Tibial artery (tissue), 4 donors: Measurements from ENCODE around the gene CLDN6.

ENCODE experiments used
- DNase-seq, 2 donors: peaks; one replicate each; pipeline ENCODE4 v3.0.0-alpha.2; 2019
- H3K27ac ChIP-seq, 2 donors: fragments of 200-600 bp; sonication (generic) in 1 of 2; 1 replicate in 1 of 2; 2 replicates in 1 of 2; pipeline ENCODE4 v1.5.1; 2018 to 2019; ENCODE audit warnings: mild to moderate bottlenecking in 1 of 2
- H3K27me3 ChIP-seq, 2 donors: fragments of 200-600 bp; sonication (generic) in 1 of 2; one replicate each; pipeline versions ENCODE4 v1.5.1 to v1.6.0; 2016 to 2019
- H3K36me3 ChIP-seq, 3 donors: fragments of 200-600 bp; sonication (generic) in 2 of 3; one replicate each; pipeline ENCODE4 v1.5.1; 2016 to 2019; ENCODE audit warnings: mild to moderate bottlenecking in 2 of 3
- H3K4me1 ChIP-seq, 4 donors: fragments of 200-600 bp; sonication (generic) in 2 of 4; 1 replicate in 3 of 4; 2 replicates in 1 of 4; pipeline ENCODE4 v1.5.1; 2016 to 2019
- H3K4me3 ChIP-seq, 2 donors: fragments of 200-600 bp; sonication (generic) in 1 of 2; 1 replicate in 1 of 2; 2 replicates in 1 of 2; pipeline ENCODE4 v1.5.1; 2018 to 2019; ENCODE audit warnings: mild to moderate bottlenecking in 2 of 2
- H3K9me3 ChIP-seq, 3 donors: fragments of 200-600 bp; sonication (generic) in 1 of 3; one replicate each; pipeline ENCODE4 v1.5.1; 2016 to 2019
- intact Hi-C: fragments of 100-400 bp; cut with DNase I; formaldehyde crosslinking; loops from one replicate; pipeline ENCODE4 v1.15.0; 2023; ENCODE audit warnings: low total_unique reads
- TF ChIP-seq, protein P1 (sequence below), 2 experiments: fragments of 200-600 bp in 1 of 2; fragments of 450-650 bp in 1 of 2; IDR thresholded peaks; one replicate each; pipeline ENCODE4 v1.5.1; 2017 to 2019; ENCODE audit warnings: antibody characterized with exemption in 2 of 2, mild to moderate bottlenecking in 1 of 2, moderate library complexity in 1 of 2

CLDN6 gene, protein sequence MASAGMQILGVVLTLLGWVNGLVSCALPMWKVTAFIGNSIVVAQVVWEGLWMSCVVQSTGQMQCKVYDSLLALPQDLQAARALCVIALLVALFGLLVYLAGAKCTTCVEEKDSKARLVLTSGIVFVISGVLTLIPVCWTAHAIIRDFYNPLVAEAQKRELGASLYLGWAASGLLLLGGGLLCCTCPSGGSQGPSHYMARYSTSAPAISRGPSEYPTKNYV

GRCh38 chr16:3017794-3018506 lies at the start of gene CLDN6:
Gene CLDN6 (minus strand): TSS chr16:3018183. CDS start chr16:3016021, 2,162 bp downstream.
- DNase-seq: no peak
- intact Hi-C loops: no loop called here
- H3K4me3 ChIP-seq: no peak within 1 kb of the TSS
- peaks cover 0 to 39% of the 10 kb centered on the region in 2 donors for H3K27me3 ChIP-seq
- TF ChIP-seq, protein P1, sequence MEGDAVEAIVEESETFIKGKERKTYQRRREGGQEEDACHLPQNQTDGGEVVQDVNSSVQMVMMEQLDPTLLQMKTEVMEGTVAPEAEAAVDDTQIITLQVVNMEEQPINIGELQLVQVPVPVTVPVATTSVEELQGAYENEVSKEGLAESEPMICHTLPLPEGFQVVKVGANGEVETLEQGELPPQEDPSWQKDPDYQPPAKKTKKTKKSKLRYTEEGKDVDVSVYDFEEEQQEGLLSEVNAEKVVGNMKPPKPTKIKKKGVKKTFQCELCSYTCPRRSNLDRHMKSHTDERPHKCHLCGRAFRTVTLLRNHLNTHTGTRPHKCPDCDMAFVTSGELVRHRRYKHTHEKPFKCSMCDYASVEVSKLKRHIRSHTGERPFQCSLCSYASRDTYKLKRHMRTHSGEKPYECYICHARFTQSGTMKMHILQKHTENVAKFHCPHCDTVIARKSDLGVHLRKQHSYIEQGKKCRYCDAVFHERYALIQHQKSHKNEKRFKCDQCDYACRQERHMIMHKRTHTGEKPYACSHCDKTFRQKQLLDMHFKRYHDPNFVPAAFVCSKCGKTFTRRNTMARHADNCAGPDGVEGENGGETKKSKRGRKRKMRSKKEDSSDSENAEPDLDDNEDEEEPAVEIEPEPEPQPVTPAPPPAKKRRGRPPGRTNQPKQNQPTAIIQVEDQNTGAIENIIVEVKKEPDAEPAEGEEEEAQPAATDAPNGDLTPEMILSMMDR (IDR thresholded peaks at IDR 0.05): no peak
- H3K4me1 ChIP-seq: peaks cover 0 to 42% (median 28%) of the 10 kb centered on the region in 4 donors
- H3K9me3 ChIP-seq: no peaks in the 10 kb centered on the region
- no peak within 1 kb of the TSS for H3K27ac ChIP-seq
- no peaks in the 10 kb centered on the region for H3K36me3 ChIP-seq

GRCh38 chr16:3066440-3066748 lies 48.4 kb upstream of the CLDN6 start:
- H3K27ac ChIP-seq: no peak overlapping the region
- DNase-seq: no peak
- TF ChIP-seq, protein P1 (IDR thresholded peaks at IDR 0.05): no peak
- intact Hi-C loops: no loop called here
- H3K9me3 ChIP-seq: no peaks in the 10 kb centered on the region
- H3K4me3 ChIP-seq: peak overlapping the region in 1 of 2 donors; percentile 33
- no peaks in the 10 kb centered on the region for H3K27me3 ChIP-seq
- H3K36me3 ChIP-seq: no peaks in the 10 kb centered on the region
- peaks cover 0 to 13% (median 8%) of the 10 kb centered on the region in 4 donors for H3K4me1 ChIP-seq

- H3K27ac ChIP-seq: peak overlapping the region; percentile 8 to 28
- H3K4me1 ChIP-seq: peaks cover 0 to 13% (median 8%) of the 10 kb centered on the region in 4 donors
- intact Hi-C loops: no loop called here
- H3K9me3 ChIP-seq: no peaks in the 10 kb centered on the region
- H3K4me3 ChIP-seq: peak overlapping the region; percentile 22 to 33
- H3K27me3 ChIP-seq: no peaks in the 10 kb centered on the region
- no peaks in the 10 kb centered on the region for H3K36me3 ChIP-seq
- no peak for DNase-seq
- TF ChIP-seq, protein P1 (IDR thresholded peaks at IDR 0.05): no peak
These were observed 47.9 kb upstream of the CLDN6 start for GRCh38 chr16:3065742-3066439.

DNA sequence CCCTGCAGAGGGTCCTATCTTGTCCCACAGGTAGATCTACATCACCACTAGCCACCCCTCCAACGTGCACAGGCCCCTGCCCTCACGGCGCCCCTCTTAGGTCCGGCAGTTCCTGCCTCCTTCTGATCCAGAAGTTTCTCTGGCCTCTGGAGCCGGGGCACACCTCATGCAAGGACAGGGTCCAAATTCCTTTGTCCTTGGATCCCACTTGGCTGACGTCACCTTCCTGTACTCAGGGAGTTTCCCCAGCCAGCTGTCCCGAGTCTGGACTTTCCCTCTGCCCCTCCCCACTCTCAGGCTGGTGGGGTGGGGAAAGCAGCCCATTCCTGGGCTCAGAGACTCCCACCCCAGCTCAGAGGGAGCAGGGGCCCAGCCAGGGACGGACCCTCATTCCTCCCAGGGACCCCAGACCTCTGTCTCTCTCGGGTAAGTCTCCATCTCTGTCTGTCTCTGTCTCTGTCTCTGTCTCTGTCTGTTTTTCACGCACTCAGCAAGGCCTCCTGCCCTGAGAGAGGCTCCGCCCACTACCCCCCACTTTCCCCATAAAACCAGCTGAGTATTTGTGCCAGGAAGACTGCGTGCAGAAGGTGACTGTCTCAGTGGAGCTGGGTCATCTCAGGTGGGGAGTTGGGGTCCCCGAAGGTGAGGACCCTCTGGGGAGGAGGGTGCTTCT lies 47.2 kb upstream of the CLDN6 start, which contains the start of gene IL32:
Gene IL32 (plus strand): TSS at position 572 of the 673 bp plus-strand sequence. CDS start 172 bp downstream, outside the sequence.
- Histone ChIP-seq H3K9me3 (no peaks in the 10 kb centered on the region), H3K36me3 (no peaks in the 10 kb centered on the region), H3K4me1 (peaks cover 0 to 13% (median 8%) of the 10 kb centered on the region in 4 donors), H3K4me3 (peak within 1 kb of the TSS; percentile 22 to 33), H3K27me3 (no peaks in the 10 kb centered on the region), H3K27ac (peak within 1 kb of the TSS; percentile 8 to 28)
- intact Hi-C loops: no loop called here
- TF ChIP-seq, protein P1 (IDR thresholded peaks at IDR 0.05): no peak
- DNase-seq: peak in 1 of 2 donors; percentile 58

DNA sequence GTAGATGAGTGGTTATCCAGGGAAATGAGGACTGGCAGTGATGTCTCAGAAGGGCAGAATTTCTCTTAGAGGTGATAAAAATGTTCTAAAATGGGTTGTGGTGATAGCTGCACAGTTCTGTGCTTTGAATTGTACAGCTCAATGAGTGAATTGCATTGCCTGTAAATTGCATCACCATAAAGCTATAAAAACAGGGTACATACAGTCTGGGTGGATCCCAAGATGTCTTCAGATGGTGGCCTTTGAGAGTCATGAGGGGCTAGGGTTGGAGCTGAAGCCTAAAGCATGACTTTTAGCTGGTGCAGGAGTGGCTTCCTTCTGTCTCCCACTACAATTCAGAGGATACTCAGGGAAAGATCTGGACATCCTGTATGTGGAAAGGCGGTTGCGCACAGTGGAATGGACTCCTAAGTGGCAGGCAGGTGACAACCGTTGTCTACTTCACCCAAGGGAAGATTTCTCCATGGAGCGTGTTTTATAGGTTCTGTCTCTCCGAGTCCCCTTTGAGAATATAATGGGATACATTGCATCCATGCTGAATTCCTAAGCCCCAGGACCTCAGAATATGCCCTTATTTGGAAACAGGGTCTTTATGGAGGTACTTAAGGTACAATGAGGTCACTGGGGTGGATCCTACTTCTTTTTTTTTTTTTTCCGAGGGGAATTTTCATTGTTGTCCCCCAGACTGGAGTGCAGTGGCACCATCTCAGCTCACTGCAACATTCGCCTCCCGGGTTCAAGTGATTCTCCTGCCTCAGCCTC lies 45.8 kb upstream of the CLDN6 start:
- H3K4me1 ChIP-seq: peaks cover 0 to 24% (median 19%) of the 10 kb centered on the region in 4 donors
- no peaks in the 10 kb centered on the region for H3K36me3 ChIP-seq
- H3K9me3 ChIP-seq: no peaks in the 10 kb centered on the region
- DNase-seq: no peak
- no peak overlapping the region for H3K4me3 ChIP-seq
- peaks cover 0 to 3% of the 10 kb centered on the region in 2 donors for H3K27me3 ChIP-seq
- no peak overlapping the region for H3K27ac ChIP-seq
- intact Hi-C loops: loop anchor here (5.0 kb wide), 1 partner anchor 103 kb away; no protein-coding TSS in a partner anchor
- TF ChIP-seq, protein P1 (IDR thresholded peaks at IDR 0.05): no peak
